HCT116 (cell line): ENCODE results near the gene SIRPA. TPM values are rescaled to one million over a fixed set of nuclear protein-coding genes. Genes with fewer than 3 reads are reported as not detected.

ENCODE experiments used
- ATAC-seq: fragments of 200-7000 bp; cut with Tn5 transposase; 2 replicates; pipeline ENCODE4 v1.9.1; 2020; ENCODE audit warnings: mild to moderate bottlenecking, moderate library complexity
- BruUV-seq: library from RNA; stranded (reverse); fragments of 400-500 nt; replicated peaks from 2 replicates; lab custom pipeline; 2021; lab: Mats Ljungman, UMichigan
- CTCF ChIA-PET: fragments of 300-600 bp; sonication (Branson Sonifier 250); formaldehyde crosslinking; loops from one replicate; lab custom pipeline; 2021; ENCODE audit warnings: antibody characterized with exemption; lab: Charles Lee
- POLR2A ChIA-PET: fragments of 300-600, 350-600 bp; sonication (Branson Sonifier 250); formaldehyde crosslinking; loops from one replicate; lab custom pipeline; 2021; ENCODE audit warnings: antibody characterized with exemption; lab: Charles Lee
- RAD21 ChIA-PET, 2 experiments: fragments of 300-600 bp; sonication (Branson Sonifier 250); formaldehyde crosslinking; loops; one replicate each; lab custom pipeline; 2023; ENCODE audit warnings: low total read pairs in 2 of 2; ENCODE audit not compliant: uncharacterized antibody in 2 of 2, unreplicated experiment in 2 of 2, low non-redundant PET in 1 of 2; lab: Charles Lee
- DNase-seq: peaks from one replicate; pipeline ENCODE4 v3.0.0-alpha.2; 2010; ENCODE audit warnings: low read depth, low spot score
- H2AFZ ChIP-seq: fragments of 200-600 bp; shearing (Covaris generic), sonication (generic); 2 replicates; pipeline ENCODE4 v1.6.1; 2017; ENCODE audit warnings: low read depth, mixed run types, mixed read lengths, antibody characterized with exemption, low read length; ENCODE audit not compliant: poor library complexity, severe bottlenecking
- H3K27ac ChIP-seq: 2 replicates; pipeline ENCODE4 v1.5.1; 2012; ENCODE audit warnings: low read depth, low read length
- H3K27me3 ChIP-seq: fragments of 200-600 bp; sonication (generic); 2 replicates; pipeline ENCODE4 v1.6.1; 2016; ENCODE audit warnings: mixed run types, low read length, mixed read lengths; ENCODE audit not compliant: insufficient read depth
- H3K36me3 ChIP-seq, 2 experiments: fragments of 200-500 bp in 1 of 2; fragments of 200-600 bp in 1 of 2; sonication (Bioruptor generic) in 1 of 2; sonication (generic) in 1 of 2; 2 replicates each; pipeline versions ENCODE4 v1.5.1 to v1.6.1; 2014 to 2016; ENCODE audit warnings: low read length in 2 of 2, inconsistent platforms in 1 of 2, mixed read lengths in 1 of 2, mixed run types in 1 of 2; ENCODE audit not compliant: insufficient read depth in 2 of 2, control insufficient read depth in 1 of 2
- H3K4me1 ChIP-seq, 2 experiments: fragments of 200-600 bp in 1 of 2; sonication (generic) in 1 of 2; 2 replicates each; pipeline versions ENCODE4 v1.5.1 to v1.6.1; 2012 to 2017; ENCODE audit warnings: low read length in 2 of 2, inconsistent platforms in 1 of 2, mild to moderate bottlenecking in 1 of 2, mixed read lengths in 1 of 2, mixed run types in 1 of 2, moderate library complexity in 1 of 2; ENCODE audit not compliant: insufficient read depth in 2 of 2, control insufficient read depth in 1 of 2
- H3K4me2 ChIP-seq: fragments of 200-600 bp; sonication (generic); 2 replicates; pipeline ENCODE4 v1.6.1; 2017; ENCODE audit warnings: mixed run types, low read length, mixed read lengths
- H3K4me3 ChIP-seq, 2 experiments: fragments of 200-600 bp in 1 of 2; sonication (generic) in 1 of 2; replicated peaks in 1 of 2; 2 replicates each; pipeline ENCODE4 v1.5.1; 2011 to 2016; ENCODE audit warnings: low read length in 2 of 2, control low read depth in 1 of 2, low read depth in 1 of 2, mild to moderate bottlenecking in 1 of 2, mixed read lengths in 1 of 2, mixed run types in 1 of 2
- H3K79me2 ChIP-seq: fragments of 200-600 bp; sonication (generic); 2 replicates; pipeline ENCODE4 v1.6.1; 2017; ENCODE audit warnings: mild to moderate bottlenecking, mixed run types, low read length, moderate library complexity, mixed read lengths; ENCODE audit not compliant: insufficient read depth
- H3K9ac ChIP-seq: fragments of 200-600 bp; sonication (generic); 2 replicates; pipeline ENCODE4 v1.6.1; 2016; ENCODE audit warnings: low read length, mixed read lengths
- H3K9me2 ChIP-seq: fragments of 200-600 bp; sonication (generic), shearing (Covaris generic); 2 replicates; pipeline ENCODE4 v1.6.1; 2017; ENCODE audit warnings: mixed run types, mild to moderate bottlenecking, moderate library complexity; ENCODE audit not compliant: insufficient read depth
- H3K9me3 ChIP-seq, 2 experiments: fragments of 200-500 bp in 1 of 2; fragments of 200-600 bp in 1 of 2; sonication (Bioruptor generic) in 1 of 2; sonication (generic) in 1 of 2; 2 replicates each; pipeline ENCODE4 v1.6.1; 2014 to 2017; ENCODE audit warnings: low read length in 2 of 2, mixed read lengths in 2 of 2, inconsistent platforms in 1 of 2, low read depth in 1 of 2, mild to moderate bottlenecking in 1 of 2, mixed run types in 1 of 2, moderate library complexity in 1 of 2; ENCODE audit not compliant: control insufficient read depth in 1 of 2, insufficient read depth in 1 of 2
- H4K20me1 ChIP-seq: fragments of 200-600 bp; sonication (generic), shearing (Covaris generic); 2 replicates; pipeline ENCODE4 v1.6.1; 2017; ENCODE audit warnings: mixed run types, mild to moderate bottlenecking, moderate library complexity; ENCODE audit not compliant: insufficient read depth
- ELF1 ChIP-seq: IDR thresholded peaks from 2 replicates; pipeline ENCODE4 v1.6.1; 2012; ENCODE audit warnings: low read depth, borderline replicate concordance
- EZH2 ChIP-seq: fragments of 200-600 bp; sonication (generic); IDR thresholded peaks from 2 replicates; pipeline ENCODE4 v1.6.1; 2017; ENCODE audit warnings: antibody characterized with exemption, mixed run types
- JUND ChIP-seq: IDR thresholded peaks from 2 replicates; pipeline ENCODE4 v1.6.1; 2012
- POLR2A ChIP-seq: IDR thresholded peaks from 2 replicates; pipeline ENCODE4 v1.7.0; 2011; ENCODE audit warnings: borderline replicate concordance; ENCODE audit not compliant: insufficient read depth, insufficient read length; ENCODE audit errors: extremely low read depth
- intact Hi-C: fragments of 100-400 bp; cut with micrococcal nuclease; formaldehyde crosslinking; loops from 2 replicates; pipeline ENCODE4 v1.10.0; 2022
- total RNA-seq: library from RNA; stranded (reverse); gene quantifications from one replicate; pipeline ENCODE4 v1.2.1, GENCODE V29; 2021; ENCODE audit not compliant: unreplicated experiment
- TF ChIP-seq, protein P1 (sequence below): IDR thresholded peaks from 2 replicates; pipeline ENCODE4 v1.6.1; 2012
- TF ChIP-seq, protein P2 (sequence below), 3 experiments: fragments of 200-600 bp in 1 of 3; sonication (generic) in 1 of 3; IDR thresholded peaks in 2 of 3; conservative IDR thresholded peaks in 1 of 3; 2 replicates each; pipeline ENCODE4 v1.5.1; 2012 to 2017; ENCODE audit warnings: low read depth in 2 of 3, low read length in 2 of 3, antibody characterized with exemption in 1 of 3, borderline replicate concordance in 1 of 3, control low read depth in 1 of 3, mild to moderate bottlenecking in 1 of 3, mixed read lengths in 1 of 3, mixed run types in 1 of 3, moderate library complexity in 1 of 3; ENCODE audit not compliant: insufficient read depth in 1 of 3

SIRPA gene
- total RNA-seq, 1 experiment from 2014 or later: 15.3 TPM

DNA sequence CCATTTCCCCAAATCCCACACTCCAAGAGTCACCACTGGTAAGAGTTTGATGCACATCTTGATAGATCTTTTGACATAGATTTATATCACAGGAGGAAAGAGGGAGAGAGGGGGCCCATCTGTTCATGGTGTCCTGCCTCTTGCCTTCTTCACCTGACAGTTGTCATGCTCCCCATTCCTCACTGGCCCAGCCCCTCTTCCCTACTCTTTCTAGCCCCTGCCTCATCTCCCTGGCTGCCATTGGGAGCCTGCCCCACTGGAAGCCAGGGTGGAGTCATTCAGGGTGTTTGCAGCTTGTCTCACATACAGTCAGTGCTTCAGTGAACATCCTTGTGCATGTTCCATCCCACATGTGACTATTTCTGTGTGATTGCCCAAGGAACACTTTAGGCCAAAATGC lies 27.6 kb downstream of the SIRPA start:
- BruUV-seq: no TSS peak
- Histone ChIP-seq H3K79me2 (no peaks in the 10 kb centered on the region), H3K9ac (no peak overlapping the region), H3K4me1 (no peaks in the 10 kb centered on the region), H3K4me3 (no peak overlapping the region), H3K9me2 (no peaks in the 10 kb centered on the region), H3K27ac (no peak overlapping the region), H3K4me2 (no peak overlapping the region), H3K27me3 (no peaks in the 10 kb centered on the region), H3K9me3 (no peaks in the 10 kb centered on the region), H4K20me1 (no peaks in the 10 kb centered on the region), H2AFZ (no peak overlapping the region), H3K36me3 (no peaks in the 10 kb centered on the region)
- ATAC-seq: no peak
- intact Hi-C loops: no loop called here
- RAD21 ChIA-PET: no interaction called here
- POLR2A ChIA-PET: no interaction called here
- CTCF ChIA-PET: no interaction called here
- TF ChIP-seq POLR2A (no peak), EZH2 (no peak), ELF1 (no peak), JUND (no peak)
- TF ChIP-seq, protein P1, sequence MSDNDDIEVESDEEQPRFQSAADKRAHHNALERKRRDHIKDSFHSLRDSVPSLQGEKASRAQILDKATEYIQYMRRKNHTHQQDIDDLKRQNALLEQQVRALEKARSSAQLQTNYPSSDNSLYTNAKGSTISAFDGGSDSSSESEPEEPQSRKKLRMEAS: no peak
- DNase-seq: no peak

- no peaks in the 10 kb centered on the region for H3K36me3 ChIP-seq
- TF ChIP-seq, protein P2, sequence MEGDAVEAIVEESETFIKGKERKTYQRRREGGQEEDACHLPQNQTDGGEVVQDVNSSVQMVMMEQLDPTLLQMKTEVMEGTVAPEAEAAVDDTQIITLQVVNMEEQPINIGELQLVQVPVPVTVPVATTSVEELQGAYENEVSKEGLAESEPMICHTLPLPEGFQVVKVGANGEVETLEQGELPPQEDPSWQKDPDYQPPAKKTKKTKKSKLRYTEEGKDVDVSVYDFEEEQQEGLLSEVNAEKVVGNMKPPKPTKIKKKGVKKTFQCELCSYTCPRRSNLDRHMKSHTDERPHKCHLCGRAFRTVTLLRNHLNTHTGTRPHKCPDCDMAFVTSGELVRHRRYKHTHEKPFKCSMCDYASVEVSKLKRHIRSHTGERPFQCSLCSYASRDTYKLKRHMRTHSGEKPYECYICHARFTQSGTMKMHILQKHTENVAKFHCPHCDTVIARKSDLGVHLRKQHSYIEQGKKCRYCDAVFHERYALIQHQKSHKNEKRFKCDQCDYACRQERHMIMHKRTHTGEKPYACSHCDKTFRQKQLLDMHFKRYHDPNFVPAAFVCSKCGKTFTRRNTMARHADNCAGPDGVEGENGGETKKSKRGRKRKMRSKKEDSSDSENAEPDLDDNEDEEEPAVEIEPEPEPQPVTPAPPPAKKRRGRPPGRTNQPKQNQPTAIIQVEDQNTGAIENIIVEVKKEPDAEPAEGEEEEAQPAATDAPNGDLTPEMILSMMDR (IDR thresholded peaks at IDR 0.05 in 2 of 3, conservative IDR thresholded peaks at IDR 0.05 in 1 of 3; ENCODE audit: borderline replicate concordance in 1 of 3, insufficient read depth in 1 of 3, low read depth in 2 of 3, low read length in 2 of 3): peak in 1 of 3 experiments; percentile 14; a peak in 2 of 6 replicates
- no peak for TF ChIP-seq POLR2A
- no peak overlapping the region for H3K9ac ChIP-seq
- no peak overlapping the region for H3K4me3 ChIP-seq
- DNase-seq (no peak), ATAC-seq (peak; percentile 36)
- H3K9me3 ChIP-seq: no peaks in the 10 kb centered on the region
- no peaks in the 10 kb centered on the region for H3K79me2 ChIP-seq
- no peak overlapping the region for H3K27ac ChIP-seq
- POLR2A ChIA-PET: no interaction called here
- no peaks in the 10 kb centered on the region for H4K20me1 ChIP-seq
- RAD21 ChIA-PET: no interaction called here
- H3K9me2 ChIP-seq: no peaks in the 10 kb centered on the region
- no peaks in the 10 kb centered on the region for H3K4me1 ChIP-seq
- intact Hi-C loops: no loop called here
- BruUV-seq: no TSS peak
- no peak overlapping the region for H3K4me2 ChIP-seq
- CTCF ChIA-PET: no interaction called here
- no peak overlapping the region for H2AFZ ChIP-seq
- H3K27me3 ChIP-seq: no peaks in the 10 kb centered on the region
These were observed 30.0 kb downstream of the SIRPA start for GRCh38 chr20:1924910-1925861.
